Liver (tissue), 3 donors: ENCODE measurements around the gene ZNF654.

Experiments
- CTCF ChIP-seq: fragments of 150-350 bp; IDR thresholded peaks from 2 replicates; pipeline ENCODE4 v1.5.1; 2017; ENCODE audit warnings: improper control_type of control experiment, low read depth, low read length; ENCODE audit not compliant: missing input control
- GABPA ChIP-seq, 2 donors: IDR thresholded peaks in 1 of 2; conservative IDR thresholded peaks in 1 of 2; 2 replicates each; pipeline ENCODE4 v1.6.1; 2016; ENCODE audit warnings: antibody characterized with exemption in 2 of 2, mild to moderate bottlenecking in 1 of 2, moderate library complexity in 1 of 2
- RAD21 ChIP-seq, 2 donors: IDR thresholded peaks; 2 replicates each; pipeline ENCODE4 v1.6.1; 2016; ENCODE audit warnings: antibody characterized with exemption in 2 of 2, mild to moderate bottlenecking in 2 of 2
- REST ChIP-seq: IDR thresholded peaks from 2 replicates; pipeline ENCODE4 v1.6.1; 2016; ENCODE audit warnings: antibody characterized with exemption, mild to moderate bottlenecking
- donor health status: healthy.
- donor health status: healthy.

GRCh38 chr3:88032245-88032644 lies 26.8 kb upstream of the ZNF654 start:
- TF ChIP-seq CTCF (no peak), GABPA (IDR thresholded peaks at IDR 0.05 in 1 of 2, conservative IDR thresholded peaks at IDR 0.05 in 1 of 2) (no peak), RAD21 (IDR thresholded peaks at IDR 0.05) (no peak), REST (no peak)
